DMS79 treated with DMSO at 0.1 percent for 48 hours (cell line): Measurements from ENCODE around the gene TFF1.

Experiments
- DNase-seq: peaks from one replicate; lab custom pipeline; 2025; lab: John Stamatoyannopoulos, UW

TFF1 gene

GRCh38 chr21:42362700-42363099 is 3.6 kb downstream of the TFF1 start:
- DNase-seq = peak; percentile 44

GRCh38 chr21:42362198-42362597 is 4.1 kb downstream of the TFF1 start:
- no peak for DNase-seq

- no peak for DNase-seq
Measured at GRCh38 chr21:42361286-42361685, 5.0 kb downstream of the TFF1 start.

GRCh38 chr21:42360317-42360716 is 6.0 kb downstream of the TFF1 start:
- DNase-seq = no peak

GRCh38 chr21:42358937-42359336 is 7.4 kb downstream of the TFF1 start:
- no peak for DNase-seq

- DNase-seq = no peak
Measured at GRCh38 chr21:42358261-42358660, 8.1 kb downstream of the TFF1 start.

- DNase-seq = no peak
Measured at GRCh38 chr21:42357307-42357706, 9.0 kb downstream of the TFF1 start.

- no peak for DNase-seq
Measured at GRCh38 chr21:42356650-42357049, 9.7 kb downstream of the TFF1 start.

- no peak for DNase-seq
Measured at GRCh38 chr21:42356046-42356445, 10.3 kb downstream of the TFF1 start.

- no peak for DNase-seq
Measured at GRCh38 chr21:42353623-42354022, 12.7 kb downstream of the TFF1 start.

- DNase-seq = no peak
Measured at GRCh38 chr21:42352441-42353095, 13.8 kb downstream of the TFF1 start.

GRCh38 chr21:42351626-42352440 is 14.5 kb downstream of the TFF1 start:
- no peak for DNase-seq

- DNase-seq = no peak
Measured at GRCh38 chr21:42350927-42351426, 15.4 kb downstream of the TFF1 start, which contains the start of gene TFF2. TSS of gene TFF2 (minus strand) at chr21:42350994. CDS start at chr21:42350957, 37 bp downstream.

- DNase-seq = peak; percentile 47
Measured at GRCh38 chr21:42350318-42350910, 15.9 kb downstream of the TFF1 start.

- DNase-seq = no peak
Measured at GRCh38 chr21:42349420-42350317, 16.7 kb downstream of the TFF1 start.

- DNase-seq = no peak
Measured at GRCh38 chr21:42348762-42349161, 17.6 kb downstream of the TFF1 start.

GRCh38 chr21:42347601-42348327 is 18.6 kb downstream of the TFF1 start:
- no peak for DNase-seq

- no peak for DNase-seq
Measured at GRCh38 chr21:42346866-42347600, 19.3 kb downstream of the TFF1 start.

GRCh38 chr21:42346441-42346840 is 19.9 kb downstream of the TFF1 start:
- DNase-seq = no peak

GRCh38 chr21:42344631-42345030 is 21.7 kb downstream of the TFF1 start:
- DNase-seq = no peak
